Thoracic aorta (tissue), 2 donors: ENCODE results near the gene ZCCHC7. TPM values are rescaled to one million over a fixed set of nuclear protein-coding genes. Genes with fewer than 3 reads are reported as not detected.

Experiments used
- ATAC-seq: fragments of 150-250 bp; one replicate; pipeline ENCODE4 v1.8.0; 2017; ENCODE audit warnings: low read depth; ENCODE audit not compliant: insufficient number of reproducible peaks, low FRiP score
- DNase-seq: peaks from one replicate; pipeline ENCODE4 v3.0.0-alpha.2; 2020; ENCODE audit warnings: low spot score
- H3K27ac ChIP-seq, 2 donors: fragments of 200-600 bp; sonication (generic); 1 replicate in 1 of 2; 2 replicates in 1 of 2; pipeline ENCODE4 v1.5.1; 2016; ENCODE audit warnings: mild to moderate bottlenecking in 2 of 2, moderate library complexity in 2 of 2
- H3K27me3 ChIP-seq: fragments of 200-600 bp; sonication (generic); replicated peaks from 2 replicates; pipeline ENCODE4 v1.6.0; 2016; ENCODE audit warnings: mild to moderate bottlenecking; ENCODE audit not compliant: insufficient read depth
- H3K36me3 ChIP-seq: fragments of 200-600 bp; sonication (generic); one replicate; pipeline ENCODE4 v1.5.1; 2016
- H3K4me1 ChIP-seq, 2 donors: fragments of 200-600 bp; sonication (generic); 1 replicate in 1 of 2; 2 replicates in 1 of 2; pipeline versions ENCODE4 v1.5.1 to v1.6.0; 2016; ENCODE audit warnings: low read depth in 2 of 2, mild to moderate bottlenecking in 1 of 2; ENCODE audit not compliant: control insufficient read depth in 1 of 2
- H3K4me3 ChIP-seq: fragments of 200-600 bp; sonication (generic); 2 replicates; pipeline ENCODE4 v1.5.1; 2016; ENCODE audit warnings: mild to moderate bottlenecking
- H3K9me3 ChIP-seq: fragments of 200-600 bp; sonication (generic); 2 replicates; pipeline ENCODE4 v1.5.1; 2016
- CTCF ChIP-seq: fragments of 200-600 bp; sonication (generic); IDR thresholded peaks from one replicate; pipeline ENCODE4 v1.5.1; 2019; ENCODE audit warnings: antibody characterized with exemption
- total RNA-seq, 2 donors: library from RNA; depleted of rRNA; stranded (reverse); fragments of >200 nt; gene quantifications; one replicate each; pipeline versions ENCODE4 v1.1.0 to v1.2.3, GENCODE V29; 2016

ZCCHC7 gene
- total RNA-seq, 2 donors from 2014 or later, result 13.8 to 19.5 TPM

GRCh38 chr9:37262410-37262809, 142.0 kb downstream of the ZCCHC7 start:
- no peaks in the 10 kb centered on the region for H3K4me1 ChIP-seq
- no peaks in the 10 kb centered on the region for H3K36me3 ChIP-seq
- DNase-seq (no peak), ATAC-seq (no peak)
- no peak overlapping the region for H3K4me3 ChIP-seq
- H3K27me3 ChIP-seq, result no peaks in the 10 kb centered on the region
- no peaks in the 10 kb centered on the region for H3K9me3 ChIP-seq
- H3K27ac ChIP-seq, result no peak overlapping the region
- TF ChIP-seq CTCF, result no peak

- TF ChIP-seq CTCF, result no peak
- DNase-seq, result no peak
- Histone ChIP-seq H3K4me1 (no peaks in the 10 kb centered on the region), H3K27me3 (no peaks in the 10 kb centered on the region), H3K36me3 (no peaks in the 10 kb centered on the region), H3K9me3 (no peaks in the 10 kb centered on the region), H3K4me3 (no peak overlapping the region), H3K27ac (no peak overlapping the region)
- ATAC-seq, result no peak
These were observed 144.2 kb downstream of the ZCCHC7 start for GRCh38 chr9:37264539-37264938.

- Histone ChIP-seq H3K27me3 (no peaks in the 10 kb centered on the region), H3K27ac (no peak overlapping the region), H3K36me3 (no peaks in the 10 kb centered on the region), H3K9me3 (no peaks in the 10 kb centered on the region), H3K4me3 (no peak overlapping the region), H3K4me1 (no peaks in the 10 kb centered on the region)
- no peak for ATAC-seq
- no peak for DNase-seq
- no peak for TF ChIP-seq CTCF
These were observed 146.3 kb downstream of the ZCCHC7 start for GRCh38 chr9:37266630-37267029.

GRCh38 chr9:37269221-37269620, 148.8 kb downstream of the ZCCHC7 start:
- no peaks in the 10 kb centered on the region for H3K4me1 ChIP-seq
- no peaks in the 10 kb centered on the region for H3K27me3 ChIP-seq
- no peak for ATAC-seq
- no peak for DNase-seq
- no peaks in the 10 kb centered on the region for H3K36me3 ChIP-seq
- H3K9me3 ChIP-seq, result no peaks in the 10 kb centered on the region
- H3K27ac ChIP-seq, result no peak overlapping the region
- TF ChIP-seq CTCF, result no peak
- no peak overlapping the region for H3K4me3 ChIP-seq

DNA sequence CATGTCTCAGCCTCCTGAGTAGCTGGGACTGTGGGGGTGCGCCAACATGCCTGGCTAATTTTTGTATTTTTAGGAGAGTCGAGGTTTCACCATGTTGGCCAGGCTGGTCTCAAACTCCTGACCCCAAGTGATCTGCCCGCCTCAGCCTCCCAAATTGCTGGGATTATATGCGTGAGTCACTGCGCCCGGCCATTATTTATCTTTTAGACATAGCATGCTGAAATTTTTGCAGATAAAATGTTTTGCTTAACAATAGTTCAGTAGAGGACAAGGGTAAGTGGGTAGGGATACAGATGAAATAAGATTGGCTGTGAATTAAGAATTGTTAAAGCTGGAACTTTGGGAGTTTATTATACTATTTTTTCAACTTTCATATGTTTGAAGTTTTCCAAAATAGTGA, 151.3 kb downstream of the ZCCHC7 start:
- H3K36me3 ChIP-seq, result no peaks in the 10 kb centered on the region
- H3K4me3 ChIP-seq, result no peak overlapping the region
- DNase-seq, result no peak
- no peaks in the 10 kb centered on the region for H3K4me1 ChIP-seq
- H3K9me3 ChIP-seq, result no peaks in the 10 kb centered on the region
- no peak overlapping the region for H3K27ac ChIP-seq
- H3K27me3 ChIP-seq, result no peaks in the 10 kb centered on the region
- ATAC-seq, result no peak
- TF ChIP-seq CTCF, result no peak
